ENCODE results near the gene MYH7B.
A peak's percentile ranks its signal among the peaks of the same experiment; 100 is the strongest.

Gene MYH7B

GRCh38 chr20:34954904-34955230 lies 801 bp upstream of the MYH7B start:
- Mint-ChIP-seq H3K9me3 (no peaks in the 10 kb centered on the region), H3K27me3 (no peaks in the 10 kb centered on the region), H3K36me3 (ENCODE audit: low read depth) (peaks cover 6% of the 10 kb centered on the region), H3K4me3 (peak overlapping the region; percentile 99), H3K27ac (peak overlapping the region; percentile 99), H3K4me1 (peaks cover 21% of the 10 kb centered on the region)
- DNase-seq (no peak), ATAC-seq (no peak)

- Mint-ChIP-seq H3K4me3 (peak overlapping the region; percentile 99), H3K4me1 (peaks cover 21% of the 10 kb centered on the region), H3K27ac (peak overlapping the region; percentile 99), H3K36me3 (ENCODE audit: low read depth) (peaks cover 2% of the 10 kb centered on the region), H3K9me3 (no peaks in the 10 kb centered on the region), H3K27me3 (no peaks in the 10 kb centered on the region)
- ATAC-seq (no peak), DNase-seq (no peak)
These were observed 382 bp downstream of the MYH7B start for GRCh38 chr20:34956041-34956458.

- Mint-ChIP-seq H3K4me1 (peaks cover 21% of the 10 kb centered on the region), H3K9me3 (no peaks in the 10 kb centered on the region), H3K4me3 (peak overlapping the region; percentile 99), H3K27me3 (no peaks in the 10 kb centered on the region), H3K36me3 (ENCODE audit: low read depth) (peaks cover 2% of the 10 kb centered on the region), H3K27ac (no peak overlapping the region)
- ATAC-seq (no peak), DNase-seq (no peak)
These were observed 1.2 kb downstream of the MYH7B start for GRCh38 chr20:34956751-34957472.

GRCh38 chr20:34964486-34964885 lies 8.8 kb downstream of the MYH7B start:
- ATAC-seq (no peak), DNase-seq (no peak)
- no peaks in the 10 kb centered on the region for H3K27me3 Mint-ChIP-seq
- H3K36me3 Mint-ChIP-seq (ENCODE audit: low read depth): no peaks in the 10 kb centered on the region
- no peaks in the 10 kb centered on the region for H3K4me1 Mint-ChIP-seq
- no peak overlapping the region for H3K4me3 Mint-ChIP-seq
- H3K27ac Mint-ChIP-seq: no peak overlapping the region
- no peaks in the 10 kb centered on the region for H3K9me3 Mint-ChIP-seq

- DNase-seq (no peak), ATAC-seq (no peak)
- Mint-ChIP-seq H3K27ac (no peak overlapping the region), H3K9me3 (no peaks in the 10 kb centered on the region), H3K4me1 (no peaks in the 10 kb centered on the region), H3K27me3 (no peaks in the 10 kb centered on the region), H3K4me3 (no peak overlapping the region), H3K36me3 (ENCODE audit: low read depth) (no peaks in the 10 kb centered on the region)
These were observed 9.4 kb downstream of the MYH7B start for GRCh38 chr20:34965051-34965450.

GRCh38 chr20:34967421-34967820 lies 11.8 kb downstream of the MYH7B start:
- no peaks in the 10 kb centered on the region for H3K9me3 Mint-ChIP-seq
- no peak overlapping the region for H3K4me3 Mint-ChIP-seq
- no peak for ATAC-seq
- H3K27me3 Mint-ChIP-seq: no peaks in the 10 kb centered on the region
- DNase-seq: no peak
- no peak overlapping the region for H3K27ac Mint-ChIP-seq
- H3K36me3 Mint-ChIP-seq (ENCODE audit: low read depth): no peaks in the 10 kb centered on the region
- no peaks in the 10 kb centered on the region for H3K4me1 Mint-ChIP-seq

- H3K4me1 Mint-ChIP-seq: no peaks in the 10 kb centered on the region
- H3K9me3 Mint-ChIP-seq: no peaks in the 10 kb centered on the region
- no peaks in the 10 kb centered on the region for H3K27me3 Mint-ChIP-seq
- H3K36me3 Mint-ChIP-seq (ENCODE audit: low read depth): no peaks in the 10 kb centered on the region
- no peak overlapping the region for H3K4me3 Mint-ChIP-seq
- no peak overlapping the region for H3K27ac Mint-ChIP-seq
- ATAC-seq (no peak), DNase-seq (no peak)
These were observed 12.5 kb downstream of the MYH7B start for GRCh38 chr20:34968042-34968775.

GRCh38 chr20:34970193-34970840 lies 14.6 kb downstream of the MYH7B start:
- no peaks in the 10 kb centered on the region for H3K27me3 Mint-ChIP-seq
- H3K27ac Mint-ChIP-seq: no peak overlapping the region
- H3K4me1 Mint-ChIP-seq: no peaks in the 10 kb centered on the region

GRCh38 chr20:34970846-34971560 lies 15.3 kb downstream of the MYH7B start:
- no peaks in the 10 kb centered on the region for H3K36me3 Mint-ChIP-seq (ENCODE audit: low read depth)
- no peak overlapping the region for H3K27ac Mint-ChIP-seq
- peak; percentile 36 for ATAC-seq
- no peaks in the 10 kb centered on the region for H3K27me3 Mint-ChIP-seq
- no peak overlapping the region for H3K4me3 Mint-ChIP-seq
- H3K9me3 Mint-ChIP-seq: no peaks in the 10 kb centered on the region
- no peaks in the 10 kb centered on the region for H3K4me1 Mint-ChIP-seq
- no peak for DNase-seq

More at GRCh38 chr20:34970193-34970840, 14.6 kb downstream of the MYH7B start:
- Mint-ChIP-seq H3K4me3 (no peak overlapping the region), H3K9me3 (no peaks in the 10 kb centered on the region), H3K36me3 (ENCODE audit: low read depth) (no peaks in the 10 kb centered on the region)
- DNase-seq: no peak
- ATAC-seq: no peak

GRCh38 chr20:34971561-34972235 lies 16.0 kb downstream of the MYH7B start:
- Mint-ChIP-seq H3K27ac (no peak overlapping the region), H3K9me3 (no peaks in the 10 kb centered on the region), H3K36me3 (ENCODE audit: low read depth) (no peaks in the 10 kb centered on the region), H3K27me3 (no peaks in the 10 kb centered on the region), H3K4me3 (no peak overlapping the region), H3K4me1 (no peaks in the 10 kb centered on the region)
- ATAC-seq (no peak), DNase-seq (no peak)

GRCh38 chr20:34974246-34974645 lies 18.6 kb downstream of the MYH7B start:
- peaks cover 5% of the 10 kb centered on the region for H3K27me3 Mint-ChIP-seq
- H3K9me3 Mint-ChIP-seq: no peaks in the 10 kb centered on the region
- no peak overlapping the region for H3K4me3 Mint-ChIP-seq
- H3K36me3 Mint-ChIP-seq (ENCODE audit: low read depth): no peaks in the 10 kb centered on the region
- no peak for ATAC-seq
- no peak for DNase-seq
- no peak overlapping the region for H3K27ac Mint-ChIP-seq
- H3K4me1 Mint-ChIP-seq: no peaks in the 10 kb centered on the region

GRCh38 chr20:34976286-34976685 lies 20.6 kb downstream of the MYH7B start:
- no peaks in the 10 kb centered on the region for H3K36me3 Mint-ChIP-seq (ENCODE audit: low read depth)
- no peaks in the 10 kb centered on the region for H3K9me3 Mint-ChIP-seq

GRCh38 chr20:34977365-34978091 lies 21.9 kb downstream of the MYH7B start:
- H3K9me3 Mint-ChIP-seq: no peaks in the 10 kb centered on the region
- peaks cover 13% of the 10 kb centered on the region for H3K27me3 Mint-ChIP-seq
- no peak overlapping the region for H3K27ac Mint-ChIP-seq

More at GRCh38 chr20:34976286-34976685, 20.6 kb downstream of the MYH7B start:
- Mint-ChIP-seq H3K27me3 (peaks cover 6% of the 10 kb centered on the region), H3K4me3 (no peak overlapping the region), H3K4me1 (no peaks in the 10 kb centered on the region), H3K27ac (no peak overlapping the region)
- no peak for ATAC-seq
- no peak for DNase-seq

More at GRCh38 chr20:34977365-34978091, 21.9 kb downstream of the MYH7B start:
- no peaks in the 10 kb centered on the region for H3K36me3 Mint-ChIP-seq (ENCODE audit: low read depth)
- DNase-seq (no peak), ATAC-seq (no peak)
- H3K4me3 Mint-ChIP-seq: no peak overlapping the region
- no peaks in the 10 kb centered on the region for H3K4me1 Mint-ChIP-seq

Data from activated naive CD8-positive, alpha-beta T cell treated with anti-CD3 and anti-CD28 coated beads, Interleukin-2, amount 50 U/mL, for 24 hours (primary cell).